ENCODE measurements around the gene SPACA9.

The SPACA9 gene

DNA sequence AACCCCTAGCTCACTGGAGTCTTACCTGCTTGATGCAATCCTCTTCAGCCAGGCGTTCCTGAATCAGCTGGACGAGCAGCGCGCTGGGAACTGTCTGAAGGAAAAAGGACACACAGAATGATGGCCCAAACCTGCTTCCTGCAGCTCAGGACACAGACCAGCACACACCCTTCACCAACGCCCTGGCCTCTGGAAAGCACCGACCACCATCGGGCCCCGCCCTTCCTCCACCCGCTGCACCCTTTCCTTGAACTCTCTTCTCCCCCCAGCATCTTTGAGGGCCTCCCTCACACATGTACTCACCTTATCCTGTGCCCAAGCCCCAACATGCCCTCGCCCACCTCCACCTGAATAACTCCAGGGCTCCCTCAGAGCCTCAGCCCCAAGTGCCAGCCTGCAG lies 23.9 kb upstream of the SPACA9 start:
- ATAC-seq (ENCODE audit: low read depth) (peak; percentile 71), DNase-seq (ENCODE audit: low spot score in 2 of 2) (no peak)
- H3K4me3 Mint-ChIP-seq = peak overlapping the region; percentile 74
- peaks cover 3% of the 10 kb centered on the region for H3K27me3 Mint-ChIP-seq
- no peaks in the 10 kb centered on the region for H3K9me3 Mint-ChIP-seq
- H3K4me1 Mint-ChIP-seq = peaks cover 19% of the 10 kb centered on the region
- H3K36me3 Mint-ChIP-seq = peaks cover 1% of the 10 kb centered on the region
- peak overlapping the region; percentile 82 for H3K27ac Mint-ChIP-seq

DNA sequence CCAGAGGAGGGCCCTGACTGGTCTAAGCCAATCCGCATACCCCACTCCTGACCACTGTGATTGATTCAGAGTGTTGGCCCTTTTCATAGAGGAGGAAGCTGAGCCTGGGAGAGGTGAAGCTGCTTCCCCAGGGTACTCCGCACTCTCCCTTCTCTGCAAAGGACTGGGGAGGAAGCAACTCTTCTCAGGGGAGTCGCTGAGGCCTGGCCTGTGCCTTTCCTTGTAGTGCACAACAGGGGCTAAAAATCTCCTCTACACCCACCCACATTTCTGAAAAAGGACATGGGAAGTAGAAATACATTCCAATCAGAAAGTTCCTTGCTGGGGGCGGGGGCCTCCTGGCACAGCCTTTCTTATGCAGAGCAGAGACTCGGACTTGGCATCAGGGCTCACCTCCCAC lies 22.8 kb upstream of the SPACA9 start:
- peaks cover 3% of the 10 kb centered on the region for H3K27me3 Mint-ChIP-seq
- ATAC-seq (ENCODE audit: low read depth) = no peak
- H3K4me1 Mint-ChIP-seq = peaks cover 19% of the 10 kb centered on the region

DNA sequence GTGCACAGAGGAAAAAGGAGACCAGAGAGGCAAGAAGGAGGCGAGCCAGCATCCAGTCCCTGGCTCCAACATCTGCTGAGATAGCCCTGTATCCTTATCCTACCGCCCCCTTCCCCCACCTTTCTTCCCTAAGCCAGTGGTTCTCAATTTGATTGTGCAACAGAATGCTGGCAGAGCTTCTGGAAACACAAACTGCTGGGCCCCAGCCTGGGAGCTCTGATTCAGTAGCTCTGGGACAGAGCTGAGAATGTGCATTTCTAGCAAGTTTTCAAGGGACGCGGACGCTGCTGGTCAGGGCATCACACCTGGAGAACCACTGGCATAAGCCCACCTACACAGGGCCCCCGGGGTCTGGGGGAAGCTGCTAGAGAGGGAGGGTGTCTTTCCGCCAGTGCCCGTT lies 21.7 kb upstream of the SPACA9 start:
- H3K4me3 Mint-ChIP-seq = no peak overlapping the region
- H3K27me3 Mint-ChIP-seq = peaks cover 3% of the 10 kb centered on the region
- peaks cover 1% of the 10 kb centered on the region for H3K36me3 Mint-ChIP-seq
- ATAC-seq (ENCODE audit: low read depth) = no peak
- H3K4me1 Mint-ChIP-seq = peaks cover 16% of the 10 kb centered on the region
- no peaks in the 10 kb centered on the region for H3K9me3 Mint-ChIP-seq
- H3K27ac Mint-ChIP-seq = no peak overlapping the region
- DNase-seq (ENCODE audit: low spot score in 2 of 2) = no peak

More for the DNA sequence above, 22.8 kb upstream of the SPACA9 start:
- Mint-ChIP-seq H3K4me3 (peak overlapping the region; percentile 49), H3K36me3 (peaks cover 1% of the 10 kb centered on the region), H3K27ac (no peak overlapping the region), H3K9me3 (no peaks in the 10 kb centered on the region)
- DNase-seq (ENCODE audit: low spot score in 2 of 2) = no peak

DNA sequence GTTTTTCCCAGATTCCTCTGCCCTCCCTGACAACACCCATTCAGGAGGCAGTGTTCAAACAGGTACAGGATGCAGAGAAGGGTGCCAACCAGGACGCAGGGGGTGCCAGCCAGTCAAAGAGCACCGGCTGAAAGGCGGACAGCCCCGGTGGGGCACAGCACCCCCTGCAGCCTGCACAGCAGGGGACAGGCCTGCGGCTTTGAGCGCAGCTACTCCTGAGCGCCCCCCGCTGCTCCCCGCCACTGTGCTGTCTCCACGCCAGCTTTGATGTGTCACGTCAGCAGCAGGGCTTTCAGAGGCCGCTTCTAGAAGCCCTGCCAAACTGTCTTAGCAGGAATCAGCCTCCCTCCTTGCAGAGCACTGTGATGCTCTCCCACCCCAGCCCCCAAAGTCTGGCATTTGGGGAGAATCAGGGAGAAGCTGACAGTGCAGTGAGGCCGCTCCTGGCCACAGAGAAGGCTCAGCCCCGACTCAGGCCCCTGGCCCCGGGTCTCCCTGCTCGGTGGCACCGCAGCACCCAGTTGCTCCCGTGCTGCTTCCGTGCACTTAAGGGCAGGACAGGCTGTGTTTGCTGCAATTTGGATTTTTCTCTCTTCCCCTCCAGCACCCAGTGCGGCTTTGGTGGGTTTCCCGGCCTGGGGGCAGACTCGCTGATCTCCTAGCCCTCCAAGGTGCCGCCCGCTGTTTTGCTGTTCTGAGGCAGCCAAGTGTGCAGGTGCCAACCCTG lies 20.9 kb upstream of the SPACA9 start:
- no peak overlapping the region for H3K27ac Mint-ChIP-seq
- ATAC-seq (ENCODE audit: low read depth) = no peak
- no peaks in the 10 kb centered on the region for H3K36me3 Mint-ChIP-seq
- H3K4me1 Mint-ChIP-seq = peaks cover 14% of the 10 kb centered on the region
- H3K4me3 Mint-ChIP-seq = no peak overlapping the region
- no peak for DNase-seq (ENCODE audit: low spot score in 2 of 2)
- H3K9me3 Mint-ChIP-seq = no peaks in the 10 kb centered on the region
- peaks cover 3% of the 10 kb centered on the region for H3K27me3 Mint-ChIP-seq

DNA sequence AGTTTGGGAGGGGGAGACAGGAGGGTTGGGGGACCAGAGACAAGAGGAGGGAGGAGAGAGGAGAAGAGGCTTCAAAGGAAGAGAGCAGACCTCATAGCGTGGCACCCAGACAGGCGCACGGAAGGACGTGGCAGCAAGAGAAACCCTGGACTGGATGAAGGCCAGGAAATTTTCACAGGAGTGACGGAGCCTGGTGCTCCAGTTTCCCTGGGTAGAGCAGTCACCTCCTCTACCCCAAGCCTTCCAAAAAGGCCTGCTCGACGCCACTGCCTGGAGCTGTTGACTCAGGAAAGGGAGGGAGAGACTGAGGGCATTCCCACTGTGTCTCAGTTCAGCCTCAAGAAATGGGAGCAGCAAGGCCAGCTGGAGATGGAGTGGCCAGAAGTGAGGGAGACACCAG lies 19.9 kb upstream of the SPACA9 start:
- H3K36me3 Mint-ChIP-seq = no peaks in the 10 kb centered on the region
- no peak for DNase-seq (ENCODE audit: low spot score in 2 of 2)
- ATAC-seq (ENCODE audit: low read depth) = no peak
- peaks cover 3% of the 10 kb centered on the region for H3K27me3 Mint-ChIP-seq
- no peak overlapping the region for H3K27ac Mint-ChIP-seq
- H3K9me3 Mint-ChIP-seq = no peaks in the 10 kb centered on the region
- peaks cover 14% of the 10 kb centered on the region for H3K4me1 Mint-ChIP-seq
- H3K4me3 Mint-ChIP-seq = no peak overlapping the region

DNA sequence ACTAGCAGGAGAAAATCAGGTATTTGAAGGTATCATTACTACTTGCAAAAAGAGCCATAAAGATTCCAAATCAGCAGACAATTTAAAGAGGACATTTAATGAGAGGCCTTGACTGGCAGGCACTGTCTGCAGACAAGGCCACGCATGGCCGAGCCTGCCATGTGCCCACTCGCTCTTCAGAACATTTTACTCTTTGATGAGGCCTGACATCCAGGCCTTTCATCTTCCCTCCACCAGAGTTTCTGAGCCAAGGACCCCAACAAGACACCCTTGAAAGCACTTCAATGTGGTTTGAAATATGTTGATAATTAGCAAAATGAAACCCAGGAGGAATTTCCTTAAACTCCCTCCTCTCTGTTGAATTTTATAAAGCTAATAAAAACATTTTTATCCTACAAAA lies 17.0 kb upstream of the SPACA9 start:
- DNase-seq (ENCODE audit: low spot score in 2 of 2) (no peak), ATAC-seq (ENCODE audit: low read depth) (no peak)
- no peaks in the 10 kb centered on the region for H3K36me3 Mint-ChIP-seq
- no peak overlapping the region for H3K4me3 Mint-ChIP-seq
- no peaks in the 10 kb centered on the region for H3K4me1 Mint-ChIP-seq
- no peak overlapping the region for H3K27ac Mint-ChIP-seq
- no peaks in the 10 kb centered on the region for H3K9me3 Mint-ChIP-seq
- H3K27me3 Mint-ChIP-seq = peaks cover 3% of the 10 kb centered on the region

DNA sequence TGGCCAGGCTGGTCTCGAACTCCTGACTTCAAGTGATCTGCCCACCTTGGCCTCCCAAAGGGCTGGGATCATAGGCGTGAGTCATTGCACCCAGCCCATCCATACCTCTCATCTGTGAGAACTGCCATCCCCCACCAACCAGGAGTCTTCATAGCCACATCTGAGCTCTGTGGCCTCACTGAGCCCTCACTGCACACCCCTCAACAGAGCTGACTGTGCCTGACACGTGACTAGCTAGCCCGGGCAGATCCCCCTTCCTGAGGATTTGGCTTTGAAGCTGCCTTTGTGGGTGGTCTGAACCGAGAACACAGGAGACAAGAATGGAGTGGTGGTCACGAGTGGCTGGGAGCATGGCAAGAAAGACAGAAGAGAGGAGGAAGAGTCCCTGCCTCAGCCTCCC lies 16.2 kb upstream of the SPACA9 start:
- H3K4me1 Mint-ChIP-seq = no peaks in the 10 kb centered on the region
- no peak for ATAC-seq (ENCODE audit: low read depth)
- no peak for DNase-seq (ENCODE audit: low spot score in 2 of 2)
- H3K27ac Mint-ChIP-seq = no peak overlapping the region
- H3K4me3 Mint-ChIP-seq = no peak overlapping the region
- H3K9me3 Mint-ChIP-seq = no peaks in the 10 kb centered on the region
- H3K27me3 Mint-ChIP-seq = peaks cover 3% of the 10 kb centered on the region
- no peaks in the 10 kb centered on the region for H3K36me3 Mint-ChIP-seq

DNA sequence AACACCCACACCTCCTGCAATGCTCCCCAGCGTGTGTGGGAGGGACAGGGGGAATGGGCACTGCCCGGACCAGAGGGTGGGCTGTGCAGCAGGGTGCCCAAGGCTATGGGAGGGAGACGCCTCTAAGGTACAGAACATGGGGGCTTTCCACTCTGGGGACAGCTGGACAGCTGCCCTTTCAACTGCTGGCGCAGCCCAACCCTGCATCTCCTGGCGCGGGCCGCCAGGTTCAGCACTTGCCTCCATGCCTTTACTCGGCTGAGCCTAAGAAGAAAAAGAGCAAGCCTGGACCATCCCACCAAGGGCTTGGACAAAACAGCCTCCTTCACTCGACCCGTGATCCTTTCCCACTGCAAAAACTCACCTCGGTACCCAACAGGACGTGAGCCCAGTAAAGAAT lies 15.6 kb upstream of the SPACA9 start:
- ATAC-seq (ENCODE audit: low read depth) (no peak), DNase-seq (ENCODE audit: low spot score in 2 of 2) (no peak)
- H3K36me3 Mint-ChIP-seq = no peaks in the 10 kb centered on the region
- no peak overlapping the region for H3K27ac Mint-ChIP-seq
- peaks cover 3% of the 10 kb centered on the region for H3K27me3 Mint-ChIP-seq
- no peak overlapping the region for H3K4me3 Mint-ChIP-seq
- no peaks in the 10 kb centered on the region for H3K4me1 Mint-ChIP-seq
- H3K9me3 Mint-ChIP-seq = no peaks in the 10 kb centered on the region

DNA sequence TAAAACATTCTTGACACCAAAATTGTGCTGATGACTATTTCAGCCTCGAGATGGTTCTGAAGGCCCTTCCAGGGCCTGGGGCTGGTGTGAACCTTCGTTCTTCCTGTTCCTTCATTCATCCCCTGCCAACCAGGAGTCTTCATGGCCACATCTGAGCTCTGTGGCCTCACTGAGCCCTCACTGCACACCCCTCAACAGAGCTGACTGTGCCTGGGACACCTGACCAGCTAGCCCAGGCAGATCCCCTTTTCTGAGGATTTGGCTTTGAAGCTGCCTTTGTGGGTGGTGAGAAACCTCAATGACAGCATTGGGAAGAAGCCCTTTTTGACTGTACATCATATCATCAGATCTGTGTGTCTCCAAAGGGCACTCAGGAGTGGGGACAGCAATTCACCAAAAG lies 14.4 kb upstream of the SPACA9 start:
- no peak overlapping the region for H3K27ac Mint-ChIP-seq
- no peak overlapping the region for H3K4me3 Mint-ChIP-seq
- DNase-seq (ENCODE audit: low spot score in 2 of 2) = no peak
- no peak for ATAC-seq (ENCODE audit: low read depth)
- no peaks in the 10 kb centered on the region for H3K4me1 Mint-ChIP-seq
- no peaks in the 10 kb centered on the region for H3K9me3 Mint-ChIP-seq
- H3K27me3 Mint-ChIP-seq = no peaks in the 10 kb centered on the region
- H3K36me3 Mint-ChIP-seq = no peaks in the 10 kb centered on the region

DNA sequence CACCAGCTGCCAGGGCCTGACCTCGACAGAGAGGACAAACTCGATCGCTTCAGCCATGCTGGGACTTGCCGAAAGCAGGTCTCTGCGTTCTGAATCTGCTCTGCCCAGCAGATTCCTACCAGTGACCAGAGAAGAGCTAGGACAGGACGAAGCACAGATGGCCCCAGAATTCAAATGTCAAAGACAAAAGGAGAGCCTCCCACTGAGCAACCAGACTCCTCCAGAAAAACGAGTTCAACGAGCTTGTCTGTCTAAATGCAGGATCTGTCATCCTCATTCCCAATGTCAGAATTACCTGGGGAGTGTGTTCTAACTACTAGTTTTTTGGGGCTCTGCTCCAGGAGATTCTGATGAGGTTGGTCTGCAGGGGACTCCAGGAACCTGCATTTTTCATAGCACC lies 14.0 kb upstream of the SPACA9 start:
- H3K36me3 Mint-ChIP-seq = no peaks in the 10 kb centered on the region
- H3K27me3 Mint-ChIP-seq = no peaks in the 10 kb centered on the region
- H3K4me1 Mint-ChIP-seq = no peaks in the 10 kb centered on the region
- no peak for ATAC-seq (ENCODE audit: low read depth)
- no peak for DNase-seq (ENCODE audit: low spot score in 2 of 2)
- H3K4me3 Mint-ChIP-seq = no peak overlapping the region
- no peaks in the 10 kb centered on the region for H3K9me3 Mint-ChIP-seq
- H3K27ac Mint-ChIP-seq = peak overlapping the region; percentile 28

DNA sequence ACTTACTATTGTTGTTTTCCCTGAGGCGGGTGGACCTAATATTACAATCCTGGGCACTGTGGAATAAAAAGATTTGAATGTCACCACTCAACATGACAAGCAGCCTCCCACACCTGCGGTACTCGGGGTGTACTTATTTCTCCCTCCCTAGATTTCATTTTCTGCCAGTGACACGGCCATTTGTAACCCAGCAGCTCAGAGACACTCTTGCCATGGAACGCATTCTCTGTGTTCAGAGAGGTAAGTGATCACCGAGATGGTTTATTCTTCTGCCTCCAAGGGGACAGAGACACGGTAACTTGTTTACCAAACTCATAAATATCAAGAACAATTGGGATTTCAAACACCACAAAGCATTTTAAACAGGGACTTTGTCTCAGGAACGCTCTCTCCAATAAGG lies 11.8 kb upstream of the SPACA9 start:
- Mint-ChIP-seq H3K4me3 (no peak overlapping the region), H3K36me3 (no peaks in the 10 kb centered on the region), H3K9me3 (no peaks in the 10 kb centered on the region), H3K4me1 (no peaks in the 10 kb centered on the region), H3K27me3 (no peaks in the 10 kb centered on the region), H3K27ac (no peak overlapping the region)
- ATAC-seq (ENCODE audit: low read depth) (no peak), DNase-seq (ENCODE audit: low spot score in 2 of 2) (no peak)

DNA sequence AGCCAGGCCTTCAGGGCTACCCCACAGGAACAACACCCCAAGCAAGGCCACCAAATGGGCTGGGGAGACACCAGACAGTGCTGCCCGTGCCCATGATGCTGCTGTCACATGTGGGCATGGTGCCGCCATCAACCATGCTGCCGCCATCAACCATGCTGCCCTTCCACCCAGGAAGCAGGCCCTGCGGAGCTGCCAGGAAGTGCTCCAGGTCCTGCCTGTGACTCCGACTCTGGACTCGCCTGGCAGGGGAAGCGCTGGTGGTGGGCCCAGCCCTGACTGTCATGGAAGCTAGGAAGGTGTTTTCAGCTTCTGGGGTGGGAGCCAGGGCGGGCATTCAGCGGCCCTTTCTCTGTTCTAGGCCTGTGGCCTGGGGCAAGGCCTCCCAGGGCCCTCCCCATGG lies 9.4 kb upstream of the SPACA9 start:
- DNase-seq (ENCODE audit: low spot score in 2 of 2) = no peak
- Mint-ChIP-seq H3K27me3 (no peaks in the 10 kb centered on the region), H3K4me1 (peaks cover 3% of the 10 kb centered on the region), H3K36me3 (no peaks in the 10 kb centered on the region), H3K27ac (no peak overlapping the region), H3K9me3 (no peaks in the 10 kb centered on the region), H3K4me3 (no peak overlapping the region)
- no peak for ATAC-seq (ENCODE audit: low read depth)

DNA sequence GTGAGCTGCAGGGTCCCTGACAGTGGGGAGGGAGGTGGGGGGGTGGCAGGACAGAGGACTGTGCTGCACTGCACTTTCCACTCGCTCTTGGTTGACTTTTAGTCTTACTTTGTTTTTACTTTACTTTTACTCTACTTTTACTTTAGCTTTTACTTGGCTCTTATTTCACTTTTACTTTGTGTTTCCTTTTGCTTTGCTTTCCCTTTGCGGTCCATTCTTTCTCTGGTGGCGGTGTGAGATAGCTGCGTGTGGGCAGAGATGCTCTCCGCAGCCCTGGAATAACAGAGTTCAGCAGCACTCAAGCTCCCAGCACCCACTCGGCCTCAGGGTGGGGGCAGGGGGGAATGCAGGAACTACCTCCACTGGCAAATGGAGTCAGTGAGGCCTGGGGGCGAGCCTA lies 5.3 kb upstream of the SPACA9 start:
- H3K4me1 Mint-ChIP-seq = peaks cover 3% of the 10 kb centered on the region
- peak overlapping the region; percentile 11 for H3K4me3 Mint-ChIP-seq
- H3K9me3 Mint-ChIP-seq = no peaks in the 10 kb centered on the region
- H3K27ac Mint-ChIP-seq = no peak overlapping the region
- H3K27me3 Mint-ChIP-seq = no peaks in the 10 kb centered on the region
- DNase-seq (ENCODE audit: low spot score in 2 of 2) (no peak), ATAC-seq (ENCODE audit: low read depth) (no peak)
- no peaks in the 10 kb centered on the region for H3K36me3 Mint-ChIP-seq

DNA sequence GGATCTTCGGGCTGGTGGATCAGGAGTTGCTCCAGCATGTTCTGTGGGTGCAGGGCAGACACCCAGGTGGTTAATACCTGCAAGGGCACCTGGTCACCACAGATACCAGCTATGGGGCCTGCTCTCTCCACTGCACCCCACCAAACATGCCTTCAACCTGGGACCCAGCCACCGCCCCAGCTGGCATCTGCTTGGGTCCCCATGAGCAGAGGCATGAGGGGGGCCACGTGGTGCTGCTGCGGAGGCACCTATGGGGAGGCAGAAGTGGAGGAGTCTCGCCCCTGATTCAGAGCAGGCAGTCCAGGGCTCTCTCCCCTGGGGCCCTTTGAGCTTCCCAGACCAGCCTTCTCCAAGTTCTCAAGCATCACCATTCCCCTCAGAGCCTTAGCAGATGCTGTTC lies 3.5 kb upstream of the SPACA9 start:
- H3K36me3 Mint-ChIP-seq = no peaks in the 10 kb centered on the region
- H3K27me3 Mint-ChIP-seq = no peaks in the 10 kb centered on the region
- H3K4me3 Mint-ChIP-seq = no peak overlapping the region
- peaks cover 12% of the 10 kb centered on the region for H3K4me1 Mint-ChIP-seq
- H3K27ac Mint-ChIP-seq = no peak overlapping the region
- no peak for DNase-seq (ENCODE audit: low spot score in 2 of 2)
- ATAC-seq (ENCODE audit: low read depth) = no peak
- no peaks in the 10 kb centered on the region for H3K9me3 Mint-ChIP-seq

DNA sequence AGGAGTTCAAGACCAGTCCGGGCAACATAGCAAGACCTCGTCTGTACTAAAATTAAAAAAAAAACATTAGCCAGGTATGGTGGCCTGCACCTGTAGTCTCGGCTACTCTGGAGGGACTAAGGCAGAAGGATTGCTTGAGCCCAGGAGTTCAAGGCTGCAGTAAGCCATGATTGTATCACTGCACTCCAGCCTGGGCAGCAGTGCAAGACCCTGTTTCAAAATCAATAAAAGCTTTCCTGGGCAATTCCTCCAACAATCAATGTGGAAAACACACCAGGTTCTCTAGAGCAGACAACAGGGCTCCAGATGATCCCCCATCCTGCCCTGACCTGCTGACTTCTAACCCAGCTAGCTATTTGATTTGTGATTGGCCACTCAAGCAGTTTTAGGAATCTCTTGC lies 1.8 kb upstream of the SPACA9 start:
- DNase-seq (ENCODE audit: low spot score in 2 of 2) = no peak
- Mint-ChIP-seq H3K4me1 (peaks cover 15% of the 10 kb centered on the region), H3K36me3 (no peaks in the 10 kb centered on the region), H3K9me3 (no peaks in the 10 kb centered on the region), H3K4me3 (peak overlapping the region; percentile 84), H3K27ac (peak overlapping the region; percentile 92), H3K27me3 (no peaks in the 10 kb centered on the region)
- ATAC-seq (ENCODE audit: low read depth) = no peak

Measured in memory B cell (primary cell).